Erythroblast (primary cell): ENCODE measurements around the gene GPSM1.

Experiments used
- DNase-seq, 2 experiments: peaks; one replicate each; lab custom pipeline; 2025; lab: John Stamatoyannopoulos, UW
- GATA1 ChIP-seq: IDR thresholded peaks from 2 replicates; pipeline ENCODE4 v1.6.1; 2011; ENCODE audit warnings: low read depth, mild to moderate bottlenecking, control low read depth, low read length, moderate library complexity
- POLR2A ChIP-seq: IDR thresholded peaks from 2 replicates; pipeline ENCODE4 v1.6.1; 2011; ENCODE audit warnings: mild to moderate bottlenecking, low read length

GPSM1 gene

GRCh38 chr9:136285501-136286358, 41.6 kb upstream of the GPSM1 start:
- TF ChIP-seq GATA1 (no peak), POLR2A (no peak)
- DNase-seq: no peak

- TF ChIP-seq POLR2A (no peak), GATA1 (no peak)
- no peak for DNase-seq
Measured at GRCh38 chr9:136286359-136286986, 40.9 kb upstream of the GPSM1 start.

GRCh38 chr9:136286987-136287379, 40.4 kb upstream of the GPSM1 start:
- TF ChIP-seq GATA1 (no peak), POLR2A (no peak)
- no peak for DNase-seq

GRCh38 chr9:136287960-136288753, 39.2 kb upstream of the GPSM1 start:
- no peak for DNase-seq
- no peak for TF ChIP-seq GATA1

GRCh38 chr9:136289651-136290507, 37.5 kb upstream of the GPSM1 start:
- TF ChIP-seq POLR2A: no peak
- no peak for TF ChIP-seq GATA1
- no peak for DNase-seq

GRCh38 chr9:136290508-136291000, 36.8 kb upstream of the GPSM1 start:
- DNase-seq: no peak
- TF ChIP-seq POLR2A (no peak), GATA1 (no peak)

- TF ChIP-seq POLR2A: no peak
- no peak for TF ChIP-seq GATA1
- DNase-seq: no peak
Measured at GRCh38 chr9:136291306-136292025, 35.9 kb upstream of the GPSM1 start.

GRCh38 chr9:136292026-136292538, 35.3 kb upstream of the GPSM1 start:
- TF ChIP-seq POLR2A: no peak
- no peak for TF ChIP-seq GATA1
- DNase-seq: no peak

- TF ChIP-seq GATA1 (no peak), POLR2A (no peak)
- no peak for DNase-seq
Measured at GRCh38 chr9:136292591-136293448, 34.5 kb upstream of the GPSM1 start.

GRCh38 chr9:136293476-136294077, 33.8 kb upstream of the GPSM1 start:
- TF ChIP-seq GATA1 (no peak), POLR2A (no peak)
- no peak for DNase-seq

GRCh38 chr9:136294437-136294836, 32.9 kb upstream of the GPSM1 start:
- TF ChIP-seq GATA1 (no peak), POLR2A (no peak)

GRCh38 chr9:136295055-136295454, 32.3 kb upstream of the GPSM1 start:
- no peak for DNase-seq
- TF ChIP-seq POLR2A (no peak), GATA1 (no peak)

More at GRCh38 chr9:136294437-136294836, 32.9 kb upstream of the GPSM1 start:
- DNase-seq: no peak
